ENCODE measurements around the gene EPS15.
"Not testable (repeated sequence)": the region's sequence is repeated elsewhere in the genome, so short reads cannot be mapped to it uniquely, and the experiment has no call there.

DNA sequence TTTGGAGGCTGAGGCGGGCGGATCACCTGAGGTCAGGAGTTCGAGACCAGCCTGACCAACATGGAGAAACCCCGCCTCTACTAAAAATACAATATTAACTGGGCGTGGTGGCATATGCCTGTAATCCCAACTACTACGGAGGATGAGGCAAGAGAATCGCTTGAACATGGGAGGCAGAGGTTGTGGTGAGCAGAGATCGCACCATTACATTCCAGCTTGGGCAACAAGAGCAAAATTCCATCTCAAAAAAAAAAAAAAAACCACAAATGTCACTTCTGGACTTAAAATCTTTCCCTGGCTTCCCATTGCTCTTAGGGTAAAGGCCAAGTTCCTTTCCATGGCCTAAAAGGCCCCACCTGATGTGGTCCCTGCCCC is 194.1 kb downstream of the EPS15 start:
- not testable (repeated sequence) for TF ChIP-seq POLR2A (IDR thresholded peaks at IDR 0.05)
- TF ChIP-seq, protein P1, sequence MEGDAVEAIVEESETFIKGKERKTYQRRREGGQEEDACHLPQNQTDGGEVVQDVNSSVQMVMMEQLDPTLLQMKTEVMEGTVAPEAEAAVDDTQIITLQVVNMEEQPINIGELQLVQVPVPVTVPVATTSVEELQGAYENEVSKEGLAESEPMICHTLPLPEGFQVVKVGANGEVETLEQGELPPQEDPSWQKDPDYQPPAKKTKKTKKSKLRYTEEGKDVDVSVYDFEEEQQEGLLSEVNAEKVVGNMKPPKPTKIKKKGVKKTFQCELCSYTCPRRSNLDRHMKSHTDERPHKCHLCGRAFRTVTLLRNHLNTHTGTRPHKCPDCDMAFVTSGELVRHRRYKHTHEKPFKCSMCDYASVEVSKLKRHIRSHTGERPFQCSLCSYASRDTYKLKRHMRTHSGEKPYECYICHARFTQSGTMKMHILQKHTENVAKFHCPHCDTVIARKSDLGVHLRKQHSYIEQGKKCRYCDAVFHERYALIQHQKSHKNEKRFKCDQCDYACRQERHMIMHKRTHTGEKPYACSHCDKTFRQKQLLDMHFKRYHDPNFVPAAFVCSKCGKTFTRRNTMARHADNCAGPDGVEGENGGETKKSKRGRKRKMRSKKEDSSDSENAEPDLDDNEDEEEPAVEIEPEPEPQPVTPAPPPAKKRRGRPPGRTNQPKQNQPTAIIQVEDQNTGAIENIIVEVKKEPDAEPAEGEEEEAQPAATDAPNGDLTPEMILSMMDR (IDR thresholded peaks at IDR 0.05), result not testable (repeated sequence)
